GM12878 (cell line): Measurements from ENCODE around the gene BRCA2. TPM values are rescaled to one million over a fixed set of nuclear protein-coding genes. Genes with fewer than 3 reads are reported as not detected.

Source experiments
- ATAC-seq: fragments of 200-7000 bp; cut with Tn5 transposase; 3 replicates; pipeline ENCODE4 v1.9.1; 2020; ENCODE audit warnings: mild to moderate bottlenecking, moderate library complexity
- BruUV-seq: library from RNA; stranded (reverse); fragments of 400-500 nt; replicated peaks from 2 replicates; lab custom pipeline; 2021; lab: Mats Ljungman, UMichigan
- CTCF ChIA-PET: fragments of 300-600 bp; sonication (Branson Sonifier 250); formaldehyde crosslinking; extraction: SDS; loops from one replicate; lab custom pipeline; 2021; ENCODE audit warnings: inconsistent platforms; lab: Yijun Ruan, JAX
- POLR2A ChIA-PET: fragments of 350-600 bp; formaldehyde crosslinking; extraction: SDS; loops from one replicate; lab custom pipeline; 2021; ENCODE audit warnings: inconsistent platforms; lab: Charles Lee
- RAD21 ChIA-PET: fragments of 300-600 bp; sonication (Branson Sonifier 250); formaldehyde crosslinking; loops from one replicate; lab custom pipeline; 2023; ENCODE audit warnings: antibody characterized with exemption; ENCODE audit not compliant: unreplicated experiment; lab: Charles Lee
- SMC1A ChIA-PET: fragments of 300-600 bp; sonication (Branson Sonifier 250); formaldehyde crosslinking; loops from one replicate; lab custom pipeline; 2023; ENCODE audit not compliant: unreplicated experiment, uncharacterized antibody; lab: Charles Lee
- DNase-seq: peaks from one replicate; pipeline ENCODE4 v3.0.0-alpha.2; 2011; ENCODE audit warnings: low read depth, low spot score
- FAIRE-seq: peaks from 3 replicates; lab custom pipeline; 2011; peaks lifted over from hg19 to GRCh38; lab: Jason Lieb, UNC
- H2AFZ ChIP-seq: 2 replicates; pipeline ENCODE4 v1.6.0; 2011; ENCODE audit warnings: low read depth, low read length, control low read depth; ENCODE audit not compliant: control insufficient read depth
- H3K27ac ChIP-seq: 2 replicates; pipeline ENCODE4 v1.5.1; 2011; ENCODE audit warnings: control low read depth; ENCODE audit not compliant: control insufficient read depth, insufficient read depth
- H3K27me3 ChIP-seq, 2 experiments: replicated peaks in 1 of 2; 2 replicates each; pipeline versions ENCODE4 v1.6.0 to v1.6.1; 2011; ENCODE audit warnings: low read length in 1 of 2; ENCODE audit not compliant: control insufficient read depth in 2 of 2, insufficient read depth in 2 of 2
- H3K36me3 ChIP-seq, 2 experiments: 2 replicates each; pipeline ENCODE4 v1.5.1; 2011; ENCODE audit warnings: low read length in 1 of 2; ENCODE audit not compliant: control insufficient read depth in 2 of 2, insufficient read depth in 2 of 2
- H3K4me1 ChIP-seq: 2 replicates; pipeline ENCODE4 v1.6.1; 2011; ENCODE audit warnings: mild to moderate bottlenecking, low read length, moderate library complexity, mixed read lengths; ENCODE audit not compliant: control insufficient read depth, insufficient read depth
- H3K4me2 ChIP-seq: 2 replicates; pipeline ENCODE4 v1.6.0; 2011; ENCODE audit warnings: control low read depth; ENCODE audit not compliant: control insufficient read depth, insufficient read depth
- H3K4me3 ChIP-seq: fragments of 200-600 bp; sonication (generic); 2 replicates; pipeline ENCODE4 v1.5.1; 2016
- H3K79me2 ChIP-seq: 2 replicates; pipeline ENCODE4 v1.6.0; 2011; ENCODE audit warnings: low read length; ENCODE audit not compliant: control insufficient read depth, insufficient read depth
- H3K9ac ChIP-seq: 2 replicates; pipeline ENCODE4 v1.8.0; 2011; ENCODE audit warnings: low read length, control low read depth, mixed read lengths; ENCODE audit not compliant: control insufficient read depth, insufficient read depth
- H3K9me3 ChIP-seq: replicated peaks from 3 replicates; pipeline ENCODE4 v1.5.1; 2011; ENCODE audit warnings: mild to moderate bottlenecking, low read length; ENCODE audit not compliant: control insufficient read depth, insufficient read depth
- H4K20me1 ChIP-seq: 2 replicates; pipeline ENCODE4 v1.6.0; 2011; ENCODE audit not compliant: control insufficient read depth, insufficient read depth
- CHD4 ChIP-seq: fragments of 200-600 bp; sonication (generic); IDR thresholded peaks from 2 replicates; pipeline ENCODE4 v1.6.1; 2016; ENCODE audit warnings: mild to moderate bottlenecking
- CUX1 ChIP-seq: IDR thresholded peaks from 2 replicates; pipeline ENCODE4 v1.6.1; 2012; ENCODE audit warnings: improper control_type of control experiment, low read depth, low read length; ENCODE audit not compliant: insufficient replicate concordance
- EP300 ChIP-seq, 2 experiments: fragments of 150-350 bp in 1 of 2; IDR thresholded peaks; 2 replicates each; pipeline ENCODE4 v1.6.1; 2011 to 2012; ENCODE audit warnings: low read depth in 2 of 2, low read length in 2 of 2, borderline replicate concordance in 1 of 2, improper control_type of control experiment in 1 of 2, inconsistent platforms in 1 of 2; ENCODE audit not compliant: control insufficient read depth in 1 of 2
- FOXK2 ChIP-seq: fragments of 450-650 bp; IDR thresholded peaks from 2 replicates; pipeline ENCODE4 v1.6.1; 2017; ENCODE audit warnings: mild to moderate bottlenecking, moderate library complexity
- NFYB ChIP-seq: IDR thresholded peaks from 2 replicates; pipeline ENCODE4 v1.6.1; 2011; ENCODE audit warnings: low read depth, mild to moderate bottlenecking, low read length, improper control_type of control experiment, moderate library complexity; ENCODE audit not compliant: insufficient read depth
- SIN3A ChIP-seq: IDR thresholded peaks from 2 replicates; pipeline ENCODE4 v1.6.1; 2012; ENCODE audit warnings: low read depth, low read length, improper control_type of control experiment
- SMAD1 ChIP-seq: fragments of 450-650 bp; IDR thresholded peaks from 2 replicates; pipeline ENCODE4 v1.6.1; 2018; ENCODE audit warnings: mild to moderate bottlenecking, low read depth; ENCODE audit not compliant: partially characterized antibody
- SMAD5 ChIP-seq: IDR thresholded peaks from 2 replicates; pipeline ENCODE4 v1.6.1; 2016; ENCODE audit warnings: antibody characterized with exemption, low read depth
- SREBF1 ChIP-seq: IDR thresholded peaks from 2 replicates; pipeline ENCODE4 v1.6.1; 2012; ENCODE audit warnings: mild to moderate bottlenecking, low read length
- USF1 ChIP-seq: IDR thresholded peaks from 2 replicates; pipeline ENCODE4 v1.6.1; 2011; ENCODE audit warnings: borderline replicate concordance, low read depth, mild to moderate bottlenecking, moderate library complexity, mixed read lengths, low read length; ENCODE audit not compliant: insufficient read depth; ENCODE audit errors: extremely low read length
- ZNF622 ChIP-seq: fragments of 450-650 bp; IDR thresholded peaks from 2 replicates; pipeline ENCODE4 v1.6.1; 2017; ENCODE audit warnings: mild to moderate bottlenecking, inconsistent platforms
- WGBS: methylation state at CpG from one replicate; pipeline ENCODE4 v1.1.6; 2016; ENCODE audit warnings: low lambda C conversion rate; ENCODE audit not compliant: insufficient replicate concordance, insufficient coverage; ENCODE audit errors: missing lambda C conversion rate; 5-methylcytosine and 5-hydroxymethylcytosine counted together
- in situ Hi-C: fragments of 300-500 bp; cut with MboI; formaldehyde crosslinking; loops from 9 replicates; pipeline ENCODE4 v1.14.3; 2018; ENCODE audit warnings: mixed read lengths
- intact Hi-C: fragments of 100-400 bp; cut with micrococcal nuclease; formaldehyde crosslinking; loops from one replicate; pipeline ENCODE4 v1.14.2; 2022; ENCODE audit not compliant: unreplicated experiment
- polyA plus RNA-seq, 11 experiments: library from polyadenylated mRNA; depleted of rRNA in 4 of 11; unstranded in 6 of 11; stranded (reverse) in 5 of 11; fragments of >200 nt; fragmentation: Nextera tagmentation in 4 of 11; fragmentation: Illumina TruSeq in 1 of 11; extraction: Ambion mirVana in 4 of 11; extraction: Trizol in 1 of 11; gene quantifications; 1 replicate in 1 of 11; 2 replicates in 10 of 11; pipeline versions ENCODE4 v1.2.1 to v1.2.3, GENCODE V29; 2011 to 2016; ENCODE audit warnings: inconsistent platforms in 2 of 11, missing spikeins in 2 of 11, low read depth in 1 of 11
- total RNA-seq, 4 experiments: library from RNA; depleted of rRNA in 3 of 4; stranded (reverse); fragments of >200 nt in 3 of 4; fragmentation: Illumina TruSeq in 1 of 4; extraction: Trizol in 1 of 4; gene quantifications; 2 replicates each; pipeline versions ENCODE4 v1.2.1 to v1.2.3, GENCODE V29; 2013 to 2021

BRCA2 gene
- total and polyA plus RNA-seq, 10 of the 15 experiments (the other 5 are each of a cell fraction or from before 2014, with no cell fraction given), result 7.6 to 42.2 (median 23.9) TPM

DNA sequence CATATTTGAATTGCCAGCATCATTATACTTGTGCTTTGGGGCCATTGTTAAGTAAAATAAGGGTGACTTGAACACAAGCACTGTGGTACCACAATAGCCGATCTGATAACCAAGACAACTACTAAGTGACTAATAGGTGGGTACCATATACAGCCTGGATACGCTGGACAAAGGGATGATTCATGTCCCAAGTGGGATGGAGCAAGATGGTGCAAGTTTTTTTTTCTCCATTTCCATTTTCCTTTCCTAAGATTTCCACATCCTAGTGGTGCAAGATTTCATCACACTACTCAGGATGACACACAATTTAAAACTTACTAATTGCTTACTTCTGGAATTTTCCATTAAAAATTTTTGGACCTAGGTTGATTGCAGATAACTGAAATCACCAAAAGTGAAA lies 15.1 kb downstream of the BRCA2 start:
- WGBS, result 100% methylated on average over 2 of the region's 2 CpGs
- ATAC-seq (no peak), FAIRE-seq (no peak), DNase-seq (no peak)
- no peaks in the 10 kb centered on the region for H3K79me2 ChIP-seq
- H3K9ac ChIP-seq, result no peak overlapping the region
- H3K27ac ChIP-seq, result no peak overlapping the region
- ChIA-PET CTCF (interaction anchor here (1.0 kb wide), 1 partner anchor 14 kb away, joined by 3 read pairs; no protein-coding TSS in a partner anchor), SMC1A (no interaction called here), POLR2A (interaction anchor here (0.7 kb wide), 1 partner anchor 716 kb away, joined by 3 read pairs; no protein-coding TSS in a partner anchor), RAD21 (no interaction called here)
- H3K4me1 ChIP-seq, result no peaks in the 10 kb centered on the region
- no peaks in the 10 kb centered on the region for H4K20me1 ChIP-seq
- no TSS peak for BruUV-seq
- intact Hi-C loops, result no loop called here
- no peak overlapping the region for H3K4me3 ChIP-seq
- in situ Hi-C loops, result no loop called here
- no peak overlapping the region for H3K4me2 ChIP-seq
- H3K9me3 ChIP-seq, result no peaks in the 10 kb centered on the region
- no peaks in the 10 kb centered on the region for H3K27me3 ChIP-seq
- no peak overlapping the region for H2AFZ ChIP-seq
- TF ChIP-seq EP300 (IDR thresholded peaks at IDR 0.05; ENCODE audit: borderline replicate concordance in 1 of 2, control insufficient read depth in 1 of 2, low read depth in 2 of 2, low read length in 2 of 2) (no peak), ZNF622 (no peak), SIN3A (no peak), NFYB (no peak), CUX1 (no peak), USF1 (no peak), FOXK2 (no peak), SMAD5 (no peak), SMAD1 (no peak), SREBF1 (no peak), CHD4 (no peak)
- H3K36me3 ChIP-seq, result peaks cover 0 to 12% of the 10 kb centered on the region in 2 experiments; a peak in 2 of 4 replicates
